Activated effector memory CD4-positive, alpha-beta T cell treated with Interleukin-2 at 50 U/mL for 16 hours (primary cell): ENCODE measurements around the gene APP.

Experiments used
- DNase-seq: peaks from one replicate; pipeline ENCODE4 v3.0.0-alpha.2; 2020

APP gene

DNA sequence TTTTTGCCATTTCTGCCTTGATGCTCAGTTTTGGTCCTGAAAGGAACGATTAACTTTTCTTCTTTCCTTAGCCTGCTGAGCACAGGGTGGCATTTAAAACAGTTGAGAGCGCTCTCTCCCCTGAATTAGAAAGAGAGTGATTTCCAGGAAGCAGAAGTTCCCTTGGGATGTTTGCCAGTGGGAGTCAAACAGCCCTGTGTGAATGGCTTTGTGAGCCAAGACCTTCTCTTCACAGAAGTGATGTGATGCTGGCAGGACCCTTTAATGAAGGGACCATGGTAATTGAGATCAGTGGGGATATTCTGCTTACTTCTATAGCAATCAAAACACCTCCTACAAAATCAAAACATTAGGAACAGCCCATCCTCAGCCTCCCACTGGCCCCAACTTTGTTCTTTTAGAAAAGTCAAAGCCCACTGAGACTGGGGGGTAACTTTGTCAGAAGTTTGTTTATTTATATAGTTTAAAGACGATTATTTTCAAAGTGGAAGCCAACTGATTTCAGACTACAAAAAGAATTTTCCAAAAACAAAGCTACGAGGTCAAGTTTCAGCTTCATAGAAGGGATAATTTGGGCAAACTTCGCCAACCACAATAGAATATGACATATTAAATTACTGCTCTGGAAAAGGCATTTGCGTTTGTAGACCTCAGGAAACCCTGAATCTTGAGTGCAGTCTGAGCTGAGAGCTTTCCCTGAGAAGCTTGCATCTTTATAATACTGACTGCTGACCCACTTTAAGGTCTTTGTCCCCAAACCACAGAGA lies 313.1 kb downstream of the APP start:
- DNase-seq, result no peak

GRCh38 chr21:25855576-25855975 lies 315.0 kb downstream of the APP start:
- no peak for DNase-seq

GRCh38 chr21:25850126-25850842 lies 320.3 kb downstream of the APP start:
- DNase-seq, result no peak

DNA sequence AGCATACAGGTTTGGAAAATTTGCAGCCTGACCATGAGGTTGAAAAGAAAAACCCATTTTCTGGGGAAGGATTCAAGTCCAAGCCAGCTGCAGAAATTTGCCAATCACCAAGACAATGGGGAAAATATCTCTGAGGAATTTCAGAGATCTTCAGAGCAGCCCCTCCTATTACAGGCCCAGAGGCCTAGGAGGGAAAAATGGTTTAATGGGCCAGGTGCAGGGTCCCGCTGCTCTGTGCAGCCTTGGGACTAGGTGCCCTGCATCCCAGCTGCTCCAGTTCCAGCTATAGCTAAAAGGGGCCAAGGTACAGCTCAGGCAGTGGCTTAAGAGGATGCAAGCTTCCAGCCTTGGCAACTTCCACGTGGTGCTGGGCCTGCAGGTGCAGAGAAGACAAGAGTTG lies 322.3 kb downstream of the APP start:
- DNase-seq, result no peak

- no peak for DNase-seq
Observed at GRCh38 chr21:25845729-25846256, 324.8 kb downstream of the APP start.

DNA sequence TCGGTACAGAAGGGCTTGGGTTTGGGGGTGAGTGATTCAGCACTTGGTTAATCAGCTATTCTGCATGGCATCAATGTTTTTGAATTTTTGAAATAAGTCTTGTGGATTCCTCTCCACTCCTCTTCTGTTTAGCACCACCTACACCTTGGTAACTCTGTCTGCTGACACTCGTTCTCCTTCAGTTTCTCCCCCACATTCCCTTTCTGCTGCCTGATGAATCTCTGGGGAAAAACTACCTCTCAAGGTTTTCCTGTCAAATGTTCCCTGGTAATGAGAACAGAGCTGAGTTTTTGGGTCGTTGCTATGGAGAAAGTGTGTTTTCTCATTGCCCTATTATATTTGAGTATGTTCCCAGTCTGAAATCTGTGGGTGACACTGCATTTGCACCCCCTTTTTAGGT lies 327.6 kb downstream of the APP start:
- no peak for DNase-seq

- no peak for DNase-seq
Observed at GRCh38 chr21:25838809-25839208, 331.8 kb downstream of the APP start.

- DNase-seq, result no peak
Observed at GRCh38 chr21:25837533-25838265, 332.9 kb downstream of the APP start.

DNA sequence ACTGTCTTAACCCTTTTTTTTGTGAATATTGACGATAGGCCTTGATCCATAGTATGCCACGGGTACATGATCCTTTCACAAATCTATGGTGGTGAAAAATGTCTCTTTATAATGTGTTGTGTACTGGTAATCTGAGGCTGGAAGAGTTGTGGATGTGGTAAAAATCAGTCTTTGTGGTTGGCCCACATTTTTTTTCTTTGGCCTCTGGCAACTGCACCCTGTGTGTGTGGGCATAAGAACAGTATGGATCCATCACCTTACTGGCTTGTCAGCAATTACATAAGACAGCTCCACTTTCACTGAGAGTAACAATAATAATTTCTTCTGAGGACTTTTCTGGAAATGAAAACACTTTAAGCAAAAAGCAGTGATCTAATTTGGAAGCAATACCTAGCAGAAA lies 334.2 kb downstream of the APP start:
- no peak for DNase-seq

- no peak for DNase-seq
Observed at GRCh38 chr21:25834381-25834780, 336.2 kb downstream of the APP start.

DNA sequence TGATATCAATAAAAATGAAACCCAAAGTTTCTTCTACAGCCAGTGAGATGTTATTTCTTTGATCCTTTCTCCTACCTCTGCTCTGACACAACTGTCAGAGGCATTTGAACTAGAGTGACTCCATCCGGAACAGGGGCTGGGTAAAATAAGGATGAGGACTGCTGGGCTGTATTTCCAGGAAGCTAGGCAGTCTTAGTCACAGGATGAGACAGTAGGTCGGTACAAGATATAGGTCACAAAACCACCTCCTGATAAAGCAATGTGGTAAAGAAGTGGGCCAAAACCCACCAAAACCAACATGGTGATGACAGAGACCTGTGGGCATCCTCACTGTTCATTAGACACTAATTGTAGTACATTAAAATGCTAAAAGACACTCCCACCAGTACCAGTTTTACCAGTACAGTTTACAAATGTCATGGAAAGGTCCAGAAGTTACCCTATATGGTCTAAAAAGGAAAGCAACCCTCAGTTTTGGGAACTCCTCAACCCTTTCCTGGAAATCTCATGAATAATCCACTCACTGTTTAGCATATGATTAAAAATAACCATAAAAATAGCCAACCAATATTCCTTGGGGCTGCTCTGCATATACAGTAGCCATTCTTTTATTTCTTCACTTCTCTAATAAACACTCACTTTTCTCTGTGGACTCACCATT lies 339.1 kb downstream of the APP start:
- DNase-seq, result no peak
